ENCODE measurements around the gene MECP2.
A peak's percentile ranks its signal among the peaks of the same experiment; 100 is the strongest.

MECP2 gene

DNA sequence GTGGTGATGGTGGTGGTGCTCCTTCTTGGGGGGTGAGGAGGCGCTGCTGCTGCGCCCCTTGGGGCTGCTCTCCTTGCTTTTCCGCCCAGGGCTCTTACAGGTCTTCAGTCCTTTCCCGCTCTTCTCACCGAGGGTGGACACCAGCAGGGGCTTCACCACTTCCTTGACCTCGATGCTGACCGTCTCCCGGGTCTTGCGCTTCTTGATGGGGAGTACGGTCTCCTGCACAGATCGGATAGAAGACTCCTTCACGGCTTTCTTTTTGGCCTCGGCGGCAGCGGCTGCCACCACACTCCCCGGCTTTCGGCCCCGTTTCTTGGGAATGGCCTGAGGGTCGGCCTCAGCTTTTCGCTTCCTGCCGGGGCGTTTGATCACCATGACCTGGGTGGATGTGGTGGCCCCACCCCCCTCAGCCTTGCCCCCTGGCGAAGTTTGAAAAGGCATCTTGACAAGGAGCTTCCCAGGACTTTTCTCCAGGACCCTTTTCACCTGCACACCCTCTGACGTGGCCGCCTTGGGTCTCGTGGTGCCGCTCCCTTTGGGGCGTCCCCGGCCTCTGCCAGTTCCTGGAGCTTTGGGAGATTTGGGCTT, 66.7 kb downstream of the MECP2 start:
- DNase-seq, result no peak

DNA sequence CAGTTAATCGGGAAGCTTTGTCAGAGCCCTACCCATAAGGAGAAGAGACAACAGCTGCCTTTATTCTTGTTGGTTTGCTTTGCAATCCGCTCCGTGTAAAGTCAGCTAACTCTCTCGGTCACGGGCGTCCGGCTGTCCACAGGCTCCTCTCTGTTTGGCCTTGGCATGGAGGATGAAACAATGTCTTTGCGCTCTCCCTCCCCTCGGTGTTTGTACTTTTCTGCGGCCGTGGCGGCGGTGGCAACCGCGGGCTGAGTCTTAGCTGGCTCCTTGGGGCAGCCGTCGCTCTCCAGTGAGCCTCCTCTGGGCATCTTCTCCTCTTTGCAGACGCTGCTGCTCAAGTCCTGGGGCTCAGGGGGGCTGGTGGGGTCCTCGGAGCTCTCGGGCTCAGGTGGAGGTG, 67.3 kb downstream of the MECP2 start:
- DNase-seq, result no peak

DNA sequence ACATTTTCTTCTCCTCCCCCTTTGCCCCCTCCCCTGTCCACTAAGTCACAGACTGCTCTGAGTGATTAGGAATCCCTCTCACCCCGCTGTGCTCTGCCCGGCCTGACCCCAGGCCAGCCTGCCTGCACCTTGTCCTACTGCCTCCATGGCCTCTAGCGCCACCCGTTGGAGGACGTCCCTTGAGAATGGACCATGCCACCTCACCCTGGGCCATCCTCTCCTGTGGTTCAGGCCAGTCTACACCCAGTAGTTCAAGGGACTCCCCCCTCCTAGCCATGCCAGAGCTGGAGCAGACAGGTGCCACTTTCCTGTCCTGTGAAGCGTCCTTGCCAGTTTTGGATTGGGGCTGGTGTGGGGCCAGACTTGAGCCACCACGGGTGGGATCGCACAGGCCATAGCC, 68.1 kb downstream of the MECP2 start:
- no peak for DNase-seq

- no peak for DNase-seq
These were observed 68.9 kb downstream of the MECP2 start for GRCh38 chrX:154028502-154029184.

DNA sequence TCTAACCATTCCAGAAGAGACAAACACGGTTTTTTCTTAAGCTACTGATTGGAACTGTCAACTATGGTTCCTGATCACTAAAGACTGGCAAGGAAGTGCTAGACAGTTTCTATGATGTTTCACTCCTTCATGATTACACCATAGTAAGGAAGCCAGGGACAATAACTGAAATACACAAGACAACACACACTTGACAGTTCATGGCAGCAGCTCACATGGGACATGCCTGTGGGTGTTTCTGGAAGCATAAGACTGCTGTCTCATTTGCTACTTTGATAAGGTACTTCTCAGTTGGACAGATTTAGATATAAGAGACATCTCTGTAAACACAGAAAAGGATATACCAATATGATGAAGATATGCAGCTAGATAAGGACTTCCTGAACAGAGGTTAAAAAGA, 69.5 kb downstream of the MECP2 start:
- no peak for DNase-seq

DNA sequence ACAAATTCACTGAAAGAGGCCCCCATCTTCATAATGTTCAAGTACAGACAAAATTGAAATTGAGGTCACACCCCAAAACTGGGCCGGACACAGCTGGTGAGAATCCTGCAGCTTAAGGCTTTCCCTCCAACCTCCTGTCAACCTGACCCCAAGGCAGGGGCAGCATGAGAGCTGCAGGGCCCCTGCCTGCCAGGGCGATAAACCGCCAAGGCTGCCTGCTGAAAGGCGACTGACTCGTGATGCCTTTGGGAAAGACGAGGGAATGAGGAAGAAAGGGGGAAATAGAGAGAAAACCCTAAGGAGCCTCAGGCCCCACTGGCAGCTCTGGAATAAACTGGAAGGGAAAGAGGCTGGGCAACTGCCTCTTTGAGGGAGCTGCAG, 70.5 kb downstream of the MECP2 start:
- no peak for DNase-seq

DNA sequence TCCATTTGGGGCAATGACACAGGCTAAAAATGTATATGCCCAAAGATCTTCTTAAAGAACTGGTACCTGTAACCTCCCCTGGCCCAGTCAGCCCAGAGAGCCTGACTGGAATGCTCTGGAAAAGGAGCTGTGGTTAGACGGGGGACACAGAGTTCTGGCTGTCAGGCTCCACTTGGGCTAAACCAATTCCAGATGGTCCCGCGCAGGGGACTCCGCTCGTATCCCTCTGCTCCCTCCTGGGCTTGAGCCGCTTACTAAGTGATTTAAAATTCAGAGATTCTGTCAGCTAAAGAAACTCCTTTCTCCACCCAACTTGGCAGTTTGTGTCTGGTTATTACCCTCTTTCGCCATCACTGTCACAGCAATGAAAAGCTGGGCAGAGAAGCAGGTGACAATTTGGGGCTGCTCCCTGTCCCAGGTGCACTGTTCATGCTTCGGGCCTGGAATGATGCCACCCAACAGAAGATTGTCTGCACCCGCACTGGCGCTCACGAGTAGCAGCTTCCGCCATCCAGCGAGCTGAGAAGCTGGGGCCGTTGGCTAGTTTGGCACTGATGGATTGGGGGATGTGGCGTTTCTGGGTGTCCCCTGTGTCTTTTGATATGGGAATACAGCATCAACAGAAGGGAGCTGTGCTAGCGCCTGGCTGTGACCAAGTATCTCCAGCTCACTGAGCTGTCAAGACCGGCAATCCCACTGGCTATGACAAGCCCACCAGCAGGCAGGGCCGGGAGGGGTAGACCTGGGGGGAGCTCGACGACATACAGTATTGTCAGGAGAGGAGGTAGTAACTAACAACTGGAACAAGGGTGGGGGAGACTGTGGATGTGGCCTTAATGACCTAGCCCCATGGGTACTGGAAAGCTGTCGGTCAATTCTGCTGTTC, 71.1 kb downstream of the MECP2 start:
- no peak for DNase-seq

- no peak for DNase-seq
These were observed 72.3 kb downstream of the MECP2 start for GRCh38 chrX:154025230-154025629.

GRCh38 chrX:154024271-154024670, 73.2 kb downstream of the MECP2 start:
- no peak for DNase-seq

DNA sequence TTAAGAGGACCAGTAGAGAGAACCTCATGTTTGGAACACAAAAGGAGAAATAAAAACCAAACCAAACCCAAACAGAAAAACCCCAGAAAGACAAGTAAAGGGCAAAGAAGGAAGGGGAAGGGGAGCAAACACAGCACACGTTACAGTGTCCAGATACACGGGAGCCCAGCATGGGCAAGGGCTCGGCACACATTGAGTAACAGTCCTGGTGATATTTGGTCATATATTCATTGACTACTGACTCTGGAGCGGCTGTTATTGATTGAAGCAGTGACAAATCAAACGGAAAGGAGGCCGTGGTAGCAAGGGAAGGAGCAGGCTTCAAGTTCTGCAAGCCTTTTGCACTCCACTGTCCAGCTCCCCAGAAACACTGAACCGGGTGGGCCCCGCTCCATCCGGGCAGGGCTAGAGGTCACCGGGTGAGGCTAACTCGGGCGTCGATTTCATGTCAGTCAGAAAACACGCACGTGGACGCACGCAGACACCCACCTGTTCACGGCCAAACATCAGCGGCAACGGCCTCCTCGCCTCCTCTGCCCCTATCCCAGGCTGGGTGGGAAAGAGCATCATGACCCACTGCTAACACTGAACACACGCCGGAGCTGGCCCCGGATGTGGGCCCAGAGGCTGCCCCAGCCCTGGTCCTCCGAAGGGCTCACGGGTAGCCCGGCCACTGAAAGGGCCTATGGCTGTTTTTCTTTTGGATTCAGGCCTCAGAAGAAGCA, 74.1 kb downstream of the MECP2 start:
- DNase-seq, result no peak

DNA sequence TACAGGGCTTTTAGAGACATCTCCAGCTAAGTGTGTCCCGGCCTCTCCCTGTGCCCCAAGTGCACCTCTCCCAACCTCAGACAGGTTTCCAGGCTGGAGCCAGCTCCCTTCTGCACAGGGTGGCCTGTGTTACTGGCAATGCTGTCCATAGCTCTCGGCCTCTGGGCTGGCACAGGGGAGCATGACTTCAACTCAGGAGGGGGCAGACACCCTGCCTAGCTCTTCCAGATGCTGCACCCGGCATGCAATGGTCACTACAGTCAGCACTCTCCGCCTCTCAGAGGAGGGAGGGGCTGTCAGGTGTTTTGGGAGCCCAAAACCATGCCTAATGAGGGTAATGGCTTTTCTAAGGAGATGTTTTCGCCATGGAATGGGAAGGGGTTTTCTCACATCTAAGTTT, 75.4 kb downstream of the MECP2 start:
- no peak for DNase-seq

DNA sequence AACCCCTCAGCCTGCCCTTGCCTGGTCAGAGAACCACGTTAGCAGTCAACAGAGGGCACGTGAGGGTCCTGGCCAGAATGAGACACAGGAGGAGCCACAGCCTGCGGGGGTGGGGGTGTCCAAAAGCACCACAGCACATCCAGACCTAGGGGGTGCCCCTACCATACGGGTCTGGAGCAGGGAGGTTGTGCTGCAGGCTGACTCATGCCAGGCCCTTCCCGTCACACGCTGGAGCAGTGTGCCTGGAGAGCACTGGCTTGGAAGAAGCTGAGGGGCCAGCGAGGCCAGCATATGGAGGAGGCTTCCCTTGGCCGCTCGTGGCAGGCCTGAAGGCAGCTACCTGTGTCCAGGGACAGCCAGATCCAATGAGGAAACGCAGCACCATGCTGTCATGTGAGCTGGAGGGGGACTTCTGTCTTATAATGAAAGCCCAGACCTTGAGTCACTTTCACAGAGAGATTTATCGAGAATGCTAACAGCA, 76.3 kb downstream of the MECP2 start:
- DNase-seq, result no peak

DNA sequence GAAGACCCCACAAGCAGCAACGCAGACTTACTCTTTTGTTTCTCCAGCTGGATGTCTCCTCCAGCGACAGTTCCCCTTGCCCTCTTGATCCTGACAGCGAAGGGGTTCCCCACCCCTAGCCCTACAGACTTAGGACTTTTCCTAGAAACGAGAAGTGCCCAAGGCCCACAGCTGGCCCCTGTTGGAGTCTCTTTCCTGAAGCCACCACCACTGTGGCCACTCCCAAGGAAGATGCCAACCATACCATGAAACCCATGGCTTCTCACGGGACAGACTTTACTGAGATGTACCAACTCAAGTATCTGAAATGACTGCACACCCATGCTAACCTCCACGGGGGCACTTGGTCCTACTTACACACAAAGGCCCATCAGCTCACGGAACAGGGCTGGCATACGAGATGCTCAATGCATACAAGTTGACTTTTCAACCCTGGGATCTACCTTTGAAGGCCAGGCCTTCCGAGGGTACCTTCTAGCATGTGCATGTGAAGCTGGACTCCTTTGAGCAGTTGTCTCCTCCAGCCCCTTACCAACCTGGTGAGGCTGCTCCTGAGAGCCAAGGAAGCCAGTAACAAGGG, 76.9 kb downstream of the MECP2 start:
- no peak for DNase-seq

GRCh38 chrX:154019633-154020528, 77.6 kb downstream of the MECP2 start, which contains the start of gene IRAK1:
IRAK1 (minus strand) TSS chrX:154019902; CDS start chrX:154019812, 90 bp downstream.
- DNase-seq, result peak; percentile 40 to 62

- DNase-seq, result peak in 1 of 2 donors; percentile 16
These were observed 78.4 kb downstream of the MECP2 start for GRCh38 chrX:154019061-154019621.

DNA sequence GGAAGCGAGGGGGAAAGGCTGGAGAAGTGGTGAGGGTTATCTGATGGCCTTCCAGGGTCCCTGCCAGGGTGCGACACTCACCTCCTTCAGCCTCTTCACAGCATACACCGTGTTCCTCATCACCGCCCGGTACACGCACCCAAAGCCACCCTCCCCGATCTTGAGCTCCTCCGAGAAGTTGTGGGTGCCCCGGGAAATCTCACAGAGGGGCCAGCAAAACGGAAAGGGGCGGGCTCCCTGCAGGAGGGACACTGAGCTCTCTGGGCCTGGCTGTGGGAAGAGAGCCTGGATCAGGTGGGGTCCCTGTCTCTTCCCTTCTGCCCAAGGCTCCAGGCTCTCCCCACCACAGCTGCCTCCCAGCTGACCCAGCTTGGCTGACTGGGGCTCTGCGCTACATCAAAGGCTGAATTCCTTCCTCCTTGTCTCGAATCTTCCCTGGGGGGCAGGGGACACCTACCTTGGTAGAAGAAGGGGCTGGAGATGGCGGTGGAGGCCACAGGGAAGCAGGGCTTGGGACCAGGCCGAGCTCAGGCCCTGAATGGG, 78.9 kb downstream of the MECP2 start:
- DNase-seq, result no peak

DNA sequence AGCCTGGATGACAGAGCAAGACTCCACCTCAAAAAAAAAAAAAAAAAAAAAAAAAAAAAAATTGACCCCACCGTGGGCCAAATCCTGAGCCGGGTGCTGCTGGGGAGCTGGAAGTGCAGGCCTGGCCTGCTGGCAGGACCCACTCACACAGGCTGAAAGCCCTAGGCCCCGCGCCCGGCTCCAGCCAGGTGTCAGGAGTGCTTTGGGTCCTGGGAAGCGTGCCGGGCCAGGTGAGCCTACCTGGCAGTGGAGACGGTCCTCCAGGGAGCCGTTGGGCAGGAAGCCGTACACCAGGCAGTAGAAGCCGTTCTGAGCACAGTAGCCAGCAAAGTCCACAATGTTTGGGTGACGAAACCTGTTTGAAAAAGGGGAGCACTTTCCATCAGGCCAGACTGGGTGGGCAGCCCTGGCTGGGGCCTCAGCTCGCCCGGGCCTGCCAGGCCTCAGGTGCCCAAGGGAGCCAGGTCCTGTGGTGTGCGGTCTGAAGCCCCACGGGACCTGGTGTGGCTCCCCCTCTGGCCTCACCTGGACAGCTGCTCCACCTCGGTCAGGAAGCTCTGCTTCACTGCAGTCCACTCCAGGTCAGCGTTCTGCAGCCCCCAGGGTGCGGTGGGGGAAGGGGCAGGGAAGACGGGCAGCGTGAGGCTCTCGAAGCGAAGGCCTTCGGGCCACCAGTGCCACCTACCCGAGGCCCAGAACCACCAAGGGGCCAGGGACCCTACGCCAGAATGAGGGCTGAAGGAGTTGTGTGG, 79.6 kb downstream of the MECP2 start:
- DNase-seq, result no peak

DNA sequence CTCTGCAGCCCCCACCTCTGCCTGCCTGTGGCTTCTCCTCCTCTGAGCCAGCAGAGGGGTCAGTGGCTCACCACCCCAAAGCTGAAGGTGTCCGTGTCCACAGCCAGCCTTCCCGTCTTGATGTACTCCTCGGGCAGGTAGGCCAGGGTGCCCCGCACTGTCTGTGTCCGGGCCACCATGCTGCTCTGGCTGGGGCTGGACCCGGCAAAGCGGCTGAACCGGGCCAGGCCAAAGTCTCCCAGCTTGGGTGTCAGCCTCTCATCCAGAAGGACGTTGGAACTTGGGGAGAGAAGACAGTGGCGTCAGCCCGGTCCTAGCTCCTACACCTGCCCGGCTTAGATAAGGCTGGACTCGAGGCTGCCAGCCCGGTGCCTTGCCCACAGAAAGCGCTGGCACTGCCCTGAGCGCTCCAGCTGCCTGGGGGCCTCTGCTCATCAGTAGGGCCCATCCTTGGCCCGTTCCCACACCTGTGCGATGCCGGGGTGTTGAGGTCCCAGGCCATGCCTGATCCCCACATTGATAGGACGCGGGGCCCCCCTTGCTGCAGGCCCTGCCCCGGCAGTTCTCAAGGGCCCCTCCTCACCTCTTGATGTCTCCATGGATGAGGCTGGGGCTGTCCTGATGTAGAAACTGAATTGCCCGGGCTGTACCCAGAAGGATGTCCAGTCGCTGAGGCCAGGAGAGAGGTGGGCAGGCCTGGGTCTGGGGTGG, 81.0 kb downstream of the MECP2 start:
- no peak for DNase-seq

DNA sequence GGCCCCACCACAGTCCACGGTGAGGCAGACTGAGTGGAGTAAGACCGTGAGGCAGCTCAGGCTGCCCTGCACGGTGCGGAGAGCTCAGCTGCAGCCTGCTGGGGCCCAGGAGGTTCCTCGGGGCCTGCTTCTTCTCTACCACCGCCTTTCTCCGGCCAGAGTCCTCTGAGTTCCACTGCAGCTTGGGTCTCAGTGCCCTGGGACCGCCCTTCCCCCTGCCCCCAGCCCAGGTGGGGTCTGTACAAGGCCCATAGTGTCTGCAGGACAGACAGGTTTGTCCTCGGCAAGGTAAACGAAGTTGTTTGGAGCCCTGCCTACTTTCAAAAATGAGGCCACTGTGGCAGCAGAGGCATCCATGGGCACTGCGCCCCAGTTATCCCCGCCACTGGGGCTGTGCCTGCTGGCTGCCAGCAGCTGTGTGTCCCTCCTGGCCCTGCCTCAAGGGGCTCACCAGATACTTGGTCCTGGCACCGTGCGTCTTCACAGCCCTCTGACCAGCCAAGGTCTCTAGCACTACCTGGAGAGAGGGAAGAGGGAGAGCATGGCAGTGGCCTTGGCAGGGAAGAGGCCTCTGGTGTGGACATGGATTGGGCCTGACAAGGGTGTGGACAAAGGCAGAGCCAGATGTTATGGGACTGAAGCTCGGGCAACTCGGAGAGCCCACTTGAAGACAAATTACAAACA, 81.8 kb downstream of the MECP2 start:
- DNase-seq, result no peak

All from CD4-positive, alpha-beta T cell treated with Interferon alpha-2 for 1 hour (primary cell).